Measurements from ENCODE around the gene SLC6A3.

- TF ChIP-seq CTCF (IDR thresholded peaks at IDR 0.05; ENCODE audit: insufficient read depth, low read length) (no peak), REST (IDR thresholded peaks at IDR 0.05; ENCODE audit: insufficient replicate concordance, low read depth) (no peak)
Measured at GRCh38 chr5:1380011-1380817, 65.0 kb downstream of the SLC6A3 start.
